Neural cell (in vitro differentiated cells): ENCODE results near the gene NCKAP1. TPM values are rescaled to one million over a fixed set of nuclear protein-coding genes. Genes with fewer than 3 reads are reported as not detected.

ENCODE experiments used
- H2AFZ ChIP-seq: fragments of 200-600, 300-800 bp; sonication (generic), shearing (Covaris generic); 2 replicates; pipeline ENCODE4 v1.6.0; 2014; ENCODE audit warnings: low read depth, mild to moderate bottlenecking, antibody characterized with exemption, low read length, moderate library complexity
- H3F3A ChIP-seq: fragments of 200-600 bp; shearing (Covaris generic); 2 replicates; pipeline ENCODE4 v1.6.1; 2016; ENCODE audit warnings: mild to moderate bottlenecking, moderate library complexity, mixed read lengths, antibody characterized with exemption, low read length; ENCODE audit not compliant: insufficient read depth, poor library complexity, severe bottlenecking
- H3K27ac ChIP-seq: fragments of 200-600, 300-800 bp; sonication (generic), shearing (Covaris generic); 2 replicates; pipeline ENCODE4 v1.5.1; 2014; ENCODE audit warnings: mild to moderate bottlenecking, low read length, moderate library complexity
- H3K27me3 ChIP-seq: fragments of 300-800, 200-600 bp; sonication (generic), shearing (Covaris generic); 2 replicates; pipeline ENCODE4 v1.6.0; 2014; ENCODE audit warnings: mild to moderate bottlenecking, low read depth, low read length, moderate library complexity; ENCODE audit not compliant: insufficient read depth
- H3K36me3 ChIP-seq: fragments of 300-800, 200-600 bp; sonication (generic), shearing (Covaris generic); 2 replicates; pipeline ENCODE4 v1.5.1; 2014; ENCODE audit warnings: mild to moderate bottlenecking, antibody characterized with exemption, low read length, moderate library complexity; ENCODE audit not compliant: insufficient read depth
- H3K4me2 ChIP-seq: fragments of 300-800, 200-600 bp; sonication (generic), shearing (Covaris generic); 2 replicates; pipeline ENCODE4 v1.6.0; 2014; ENCODE audit warnings: mild to moderate bottlenecking, low read length
- H3K4me3 ChIP-seq: fragments of 300-800, 200-600 bp; sonication (generic), shearing (Covaris generic); 2 replicates; pipeline ENCODE4 v1.5.1; 2014; ENCODE audit warnings: mild to moderate bottlenecking, low read length, moderate library complexity
- H3K79me2 ChIP-seq: fragments of 200-600 bp; shearing (Covaris generic); replicated peaks from 2 replicates; pipeline ENCODE4 v1.6.0; 2014; ENCODE audit warnings: mild to moderate bottlenecking, low read length, moderate library complexity; ENCODE audit not compliant: insufficient read depth
- H3K9ac ChIP-seq: fragments of 300-800, 200-600 bp; sonication (generic), shearing (Covaris generic); 2 replicates; pipeline ENCODE4 v1.6.1; 2016; ENCODE audit warnings: mild to moderate bottlenecking, low read length, mixed read lengths
- H3K9me2 ChIP-seq: fragments of 200-600 bp; shearing (Covaris generic); 2 replicates; pipeline ENCODE4 v1.6.1; 2016; ENCODE audit warnings: mild to moderate bottlenecking, low read length, mixed read lengths; ENCODE audit not compliant: insufficient read depth
- H3K9me3 ChIP-seq: fragments of 200-600, 300-800 bp; sonication (generic), shearing (Covaris generic); 2 replicates; pipeline ENCODE4 v1.6.1; 2016; ENCODE audit warnings: mild to moderate bottlenecking, mixed run types, low read length, moderate library complexity, mixed read lengths
- H4K20me1 ChIP-seq: fragments of 200-600 bp; shearing (Covaris generic); 2 replicates; pipeline ENCODE4 v1.6.1; 2016; ENCODE audit warnings: mild to moderate bottlenecking, mixed run types; ENCODE audit not compliant: insufficient read depth
- EP300 ChIP-seq: fragments of 450-650 bp; conservative IDR thresholded peaks from 2 replicates; pipeline ENCODE4 v1.6.1; 2014; ENCODE audit warnings: antibody characterized with exemption, mild to moderate bottlenecking, moderate library complexity; ENCODE audit not compliant: poor library complexity, severe bottlenecking
- EZH2 ChIP-seq: fragments of 200-600, 300-800 bp; shearing (Covaris generic), sonication (generic); IDR thresholded peaks from 2 replicates; pipeline ENCODE4 v1.6.1; 2014; ENCODE audit warnings: antibody characterized with exemption, low read length, borderline replicate concordance, mild to moderate bottlenecking; ENCODE audit not compliant: insufficient read depth, poor library complexity, severe bottlenecking
- MXI1 ChIP-seq: fragments of 450-650 bp; conservative IDR thresholded peaks from 2 replicates; pipeline ENCODE4 v1.6.1; 2014; ENCODE audit warnings: antibody characterized with exemption, mild to moderate bottlenecking; ENCODE audit not compliant: poor library complexity, severe bottlenecking
- POLR2AphosphoS5 ChIP-seq: IDR thresholded peaks from 2 replicates; pipeline ENCODE4 v1.6.1; 2012
- RAD21 ChIP-seq: fragments of 450-650 bp; conservative IDR thresholded peaks from 2 replicates; pipeline ENCODE4 v1.6.1; 2014; ENCODE audit warnings: antibody characterized with exemption, mild to moderate bottlenecking, moderate library complexity
- SMC3 ChIP-seq: fragments of 450-650 bp; conservative IDR thresholded peaks from 2 replicates; pipeline ENCODE4 v1.6.1; 2014; ENCODE audit warnings: antibody characterized with exemption, mild to moderate bottlenecking, moderate library complexity; ENCODE audit not compliant: poor library complexity
- TAF1 ChIP-seq: IDR thresholded peaks from 2 replicates; pipeline ENCODE4 v1.6.1; 2012; ENCODE audit warnings: low read depth
- polyA plus RNA-seq: library from polyadenylated mRNA; depleted of rRNA; stranded (reverse); fragments of >200 nt; gene quantifications from 2 replicates; pipeline ENCODE4 v1.2.3, GENCODE V29; 2014
- TF ChIP-seq, protein P1 (sequence below): IDR thresholded peaks from 2 replicates; pipeline ENCODE4 v1.6.1; 2012; ENCODE audit warnings: borderline replicate concordance
- TF ChIP-seq, protein P2 (sequence below): fragments of 450-650 bp; IDR thresholded peaks from 2 replicates; pipeline ENCODE4 v1.5.1; 2014; ENCODE audit warnings: antibody characterized with exemption, mild to moderate bottlenecking, moderate library complexity; ENCODE audit not compliant: poor library complexity, severe bottlenecking

Gene NCKAP1
- polyA plus RNA-seq, 1 donor from 2014 or later: 124 TPM

DNA sequence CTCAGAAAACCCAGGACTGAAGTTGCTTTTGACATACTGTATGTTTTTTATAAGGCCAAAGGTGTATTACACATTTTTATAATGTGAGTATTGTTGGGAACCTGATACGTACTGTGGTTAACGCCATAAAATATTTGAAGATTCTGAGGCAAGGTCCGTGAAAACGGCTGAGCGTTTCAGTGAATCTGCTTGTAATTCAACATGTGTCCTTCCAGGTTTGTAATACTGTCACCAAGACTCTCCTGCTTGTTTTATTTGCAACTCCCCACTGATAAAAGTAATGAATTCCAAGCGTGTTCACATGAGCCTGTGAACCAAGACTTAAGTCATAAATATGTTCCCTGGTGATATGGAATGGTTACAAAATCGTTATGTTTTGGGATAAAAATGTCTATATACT lies 148.0 kb downstream of the NCKAP1 start:
- Histone ChIP-seq H3K9me2 (no peaks in the 10 kb centered on the region), H3F3A (no peaks in the 10 kb centered on the region), H3K27me3 (no peaks in the 10 kb centered on the region), H3K9me3 (no peaks in the 10 kb centered on the region), H4K20me1 (no peaks in the 10 kb centered on the region), H3K4me2 (no peak overlapping the region), H3K27ac (no peak overlapping the region), H3K36me3 (no peaks in the 10 kb centered on the region), H3K9ac (no peak overlapping the region), H3K79me2 (no peaks in the 10 kb centered on the region), H3K4me3 (no peak overlapping the region), H2AFZ (no peak overlapping the region)
- TF ChIP-seq SMC3: no peak
- TF ChIP-seq TAF1: no peak
- no peak for TF ChIP-seq EP300
- TF ChIP-seq RAD21: no peak
- TF ChIP-seq MXI1: no peak
- TF ChIP-seq, protein P1, sequence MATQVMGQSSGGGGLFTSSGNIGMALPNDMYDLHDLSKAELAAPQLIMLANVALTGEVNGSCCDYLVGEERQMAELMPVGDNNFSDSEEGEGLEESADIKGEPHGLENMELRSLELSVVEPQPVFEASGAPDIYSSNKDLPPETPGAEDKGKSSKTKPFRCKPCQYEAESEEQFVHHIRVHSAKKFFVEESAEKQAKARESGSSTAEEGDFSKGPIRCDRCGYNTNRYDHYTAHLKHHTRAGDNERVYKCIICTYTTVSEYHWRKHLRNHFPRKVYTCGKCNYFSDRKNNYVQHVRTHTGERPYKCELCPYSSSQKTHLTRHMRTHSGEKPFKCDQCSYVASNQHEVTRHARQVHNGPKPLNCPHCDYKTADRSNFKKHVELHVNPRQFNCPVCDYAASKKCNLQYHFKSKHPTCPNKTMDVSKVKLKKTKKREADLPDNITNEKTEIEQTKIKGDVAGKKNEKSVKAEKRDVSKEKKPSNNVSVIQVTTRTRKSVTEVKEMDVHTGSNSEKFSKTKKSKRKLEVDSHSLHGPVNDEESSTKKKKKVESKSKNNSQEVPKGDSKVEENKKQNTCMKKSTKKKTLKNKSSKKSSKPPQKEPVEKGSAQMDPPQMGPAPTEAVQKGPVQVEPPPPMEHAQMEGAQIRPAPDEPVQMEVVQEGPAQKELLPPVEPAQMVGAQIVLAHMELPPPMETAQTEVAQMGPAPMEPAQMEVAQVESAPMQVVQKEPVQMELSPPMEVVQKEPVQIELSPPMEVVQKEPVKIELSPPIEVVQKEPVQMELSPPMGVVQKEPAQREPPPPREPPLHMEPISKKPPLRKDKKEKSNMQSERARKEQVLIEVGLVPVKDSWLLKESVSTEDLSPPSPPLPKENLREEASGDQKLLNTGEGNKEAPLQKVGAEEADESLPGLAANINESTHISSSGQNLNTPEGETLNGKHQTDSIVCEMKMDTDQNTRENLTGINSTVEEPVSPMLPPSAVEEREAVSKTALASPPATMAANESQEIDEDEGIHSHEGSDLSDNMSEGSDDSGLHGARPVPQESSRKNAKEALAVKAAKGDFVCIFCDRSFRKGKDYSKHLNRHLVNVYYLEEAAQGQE: no peak
- TF ChIP-seq EZH2: no peak
- TF ChIP-seq POLR2AphosphoS5: no peak
- TF ChIP-seq, protein P2, sequence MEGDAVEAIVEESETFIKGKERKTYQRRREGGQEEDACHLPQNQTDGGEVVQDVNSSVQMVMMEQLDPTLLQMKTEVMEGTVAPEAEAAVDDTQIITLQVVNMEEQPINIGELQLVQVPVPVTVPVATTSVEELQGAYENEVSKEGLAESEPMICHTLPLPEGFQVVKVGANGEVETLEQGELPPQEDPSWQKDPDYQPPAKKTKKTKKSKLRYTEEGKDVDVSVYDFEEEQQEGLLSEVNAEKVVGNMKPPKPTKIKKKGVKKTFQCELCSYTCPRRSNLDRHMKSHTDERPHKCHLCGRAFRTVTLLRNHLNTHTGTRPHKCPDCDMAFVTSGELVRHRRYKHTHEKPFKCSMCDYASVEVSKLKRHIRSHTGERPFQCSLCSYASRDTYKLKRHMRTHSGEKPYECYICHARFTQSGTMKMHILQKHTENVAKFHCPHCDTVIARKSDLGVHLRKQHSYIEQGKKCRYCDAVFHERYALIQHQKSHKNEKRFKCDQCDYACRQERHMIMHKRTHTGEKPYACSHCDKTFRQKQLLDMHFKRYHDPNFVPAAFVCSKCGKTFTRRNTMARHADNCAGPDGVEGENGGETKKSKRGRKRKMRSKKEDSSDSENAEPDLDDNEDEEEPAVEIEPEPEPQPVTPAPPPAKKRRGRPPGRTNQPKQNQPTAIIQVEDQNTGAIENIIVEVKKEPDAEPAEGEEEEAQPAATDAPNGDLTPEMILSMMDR: no peak

DNA sequence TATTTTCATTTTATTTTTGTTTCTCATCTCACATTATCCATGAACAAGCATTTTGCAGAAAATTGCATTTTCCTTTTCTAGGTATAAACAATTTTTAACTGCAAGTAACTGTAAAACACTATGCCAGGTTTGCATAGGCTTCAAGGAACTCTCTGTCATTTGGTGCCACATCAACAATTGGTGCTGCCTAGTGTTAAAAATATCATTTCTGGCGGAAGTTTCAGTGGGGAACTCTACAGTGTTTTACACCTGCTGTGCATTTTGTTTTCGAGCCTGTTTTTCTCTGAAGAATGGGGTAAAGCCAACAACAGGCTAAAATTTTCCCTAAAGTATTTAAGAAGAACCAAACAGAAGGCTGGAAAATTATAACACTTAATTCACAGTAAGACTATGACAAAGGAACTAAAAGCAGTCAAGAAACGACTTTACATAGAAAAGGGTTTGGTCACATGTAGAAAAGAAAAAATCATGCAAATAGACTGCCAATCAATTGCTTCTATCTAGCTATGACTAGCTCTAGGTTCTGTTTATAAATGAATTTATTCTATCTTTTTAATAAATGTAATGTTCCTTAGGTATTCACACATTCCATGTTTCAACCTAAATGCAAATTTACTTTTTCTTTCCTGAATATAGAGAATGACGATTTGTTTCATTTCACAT lies 150.4 kb downstream of the NCKAP1 start:
- Histone ChIP-seq H3K4me2 (no peak overlapping the region), H4K20me1 (no peaks in the 10 kb centered on the region), H3K9me2 (no peaks in the 10 kb centered on the region), H2AFZ (no peak overlapping the region), H3K4me3 (no peak overlapping the region), H3K27ac (no peak overlapping the region), H3K9me3 (no peaks in the 10 kb centered on the region), H3K27me3 (no peaks in the 10 kb centered on the region), H3K79me2 (no peaks in the 10 kb centered on the region), H3K36me3 (no peaks in the 10 kb centered on the region), H3K9ac (no peak overlapping the region), H3F3A (no peaks in the 10 kb centered on the region)
- no peak for TF ChIP-seq EZH2
- TF ChIP-seq, protein P2: no peak
- no peak for TF ChIP-seq SMC3
- TF ChIP-seq RAD21: no peak
- no peak for TF ChIP-seq POLR2AphosphoS5
- TF ChIP-seq TAF1: no peak
- TF ChIP-seq MXI1: no peak
- TF ChIP-seq, protein P1: no peak
- TF ChIP-seq EP300: no peak
